GM18909 (cell line): Measurements from ENCODE around the gene RIMBP3C.
"Not testable (repeated sequence)": the region's sequence is repeated elsewhere in the genome, so short reads cannot be mapped to it uniquely, and the experiment has no call there.

Experiments used
- ATAC-seq: cut with Tn5 transposase; IDR thresholded peaks from one replicate; pipeline ENCODE4 v1.9.1; 2021; ENCODE audit warnings: mild to moderate bottlenecking; ENCODE audit not compliant: unreplicated experiment, poor library complexity

RIMBP3C gene

DNA sequence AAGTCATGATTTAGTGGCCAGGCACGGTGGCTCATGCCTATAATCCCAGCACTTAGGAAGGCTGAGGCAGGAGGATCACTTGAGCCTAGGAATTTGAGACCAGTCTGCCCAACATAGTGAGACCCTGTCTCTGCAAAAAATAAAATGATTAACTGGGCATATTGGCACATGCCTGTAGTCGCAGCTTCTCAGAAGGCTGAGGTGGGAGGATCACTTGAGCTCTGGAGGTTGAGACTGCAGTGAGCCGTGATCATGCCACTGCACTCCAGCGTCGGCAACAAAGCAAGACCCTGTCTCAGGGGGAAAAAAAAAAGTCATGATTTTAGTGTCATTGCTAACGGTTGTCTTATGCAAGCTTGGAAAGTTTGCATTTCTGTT, 28.2 kb upstream of the RIMBP3C start:
- no peak for ATAC-seq

DNA sequence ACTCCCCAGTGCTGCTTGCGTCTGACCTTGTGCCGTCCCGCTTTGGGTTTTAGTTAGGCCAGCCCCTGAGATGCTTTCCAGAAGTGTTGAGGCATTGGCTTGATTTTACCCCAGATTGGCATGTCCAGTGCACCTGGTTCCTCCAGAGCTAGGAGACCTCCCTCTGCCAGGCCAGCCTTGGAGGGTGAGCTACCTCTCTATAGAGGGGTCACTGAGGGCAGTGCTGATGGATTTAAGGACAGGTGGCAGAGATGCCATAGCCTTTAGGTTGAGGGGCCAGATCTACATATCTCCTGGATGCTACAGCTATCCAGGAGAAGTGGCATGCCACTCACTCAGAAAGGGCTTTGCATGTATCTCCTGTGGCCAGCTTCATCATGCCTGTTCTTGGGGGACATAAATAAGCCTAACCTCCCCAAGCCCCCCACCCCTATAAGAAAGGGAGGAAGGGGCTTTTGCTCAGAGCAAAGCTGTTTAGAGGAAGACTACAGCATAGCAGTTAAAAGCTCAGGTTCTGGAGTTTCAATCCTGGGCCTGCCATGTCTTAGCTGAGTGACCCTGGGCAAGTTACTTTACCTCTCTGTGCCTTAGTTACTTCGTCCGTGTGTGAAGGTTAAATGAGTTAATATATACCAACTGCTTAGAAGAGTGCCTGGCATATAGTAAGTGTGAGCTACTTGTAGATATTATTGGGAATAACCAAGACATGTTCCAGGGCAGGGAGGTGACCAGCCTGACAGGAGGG, 22.7 kb upstream of the RIMBP3C start:
- ATAC-seq = no peak

- no peak for ATAC-seq
Measured at GRCh38 chr22:21573293-21573734, 22.1 kb upstream of the RIMBP3C start.

- no peak for ATAC-seq
Measured at GRCh38 chr22:21571679-21572078, 20.4 kb upstream of the RIMBP3C start.

DNA sequence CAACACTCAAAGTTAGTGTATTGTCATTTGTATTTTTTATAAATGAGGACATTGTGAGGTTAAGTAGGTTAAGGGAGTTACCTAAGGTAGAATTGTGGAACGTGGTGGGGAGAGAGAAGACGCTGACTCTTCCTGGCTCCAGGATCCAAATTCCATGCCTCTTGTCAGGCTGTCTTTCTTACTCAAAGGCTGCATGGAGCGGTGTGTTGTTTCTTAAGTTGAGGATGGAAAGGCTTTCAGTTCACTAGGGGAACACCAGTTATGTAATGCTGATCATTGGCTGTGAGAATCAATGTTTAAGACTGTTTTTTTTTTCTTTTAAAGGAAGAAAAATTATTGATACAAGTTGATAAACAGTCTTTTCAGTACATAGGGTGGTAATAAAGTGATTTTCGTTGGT, 19.1 kb upstream of the RIMBP3C start:
- no peak for ATAC-seq

DNA sequence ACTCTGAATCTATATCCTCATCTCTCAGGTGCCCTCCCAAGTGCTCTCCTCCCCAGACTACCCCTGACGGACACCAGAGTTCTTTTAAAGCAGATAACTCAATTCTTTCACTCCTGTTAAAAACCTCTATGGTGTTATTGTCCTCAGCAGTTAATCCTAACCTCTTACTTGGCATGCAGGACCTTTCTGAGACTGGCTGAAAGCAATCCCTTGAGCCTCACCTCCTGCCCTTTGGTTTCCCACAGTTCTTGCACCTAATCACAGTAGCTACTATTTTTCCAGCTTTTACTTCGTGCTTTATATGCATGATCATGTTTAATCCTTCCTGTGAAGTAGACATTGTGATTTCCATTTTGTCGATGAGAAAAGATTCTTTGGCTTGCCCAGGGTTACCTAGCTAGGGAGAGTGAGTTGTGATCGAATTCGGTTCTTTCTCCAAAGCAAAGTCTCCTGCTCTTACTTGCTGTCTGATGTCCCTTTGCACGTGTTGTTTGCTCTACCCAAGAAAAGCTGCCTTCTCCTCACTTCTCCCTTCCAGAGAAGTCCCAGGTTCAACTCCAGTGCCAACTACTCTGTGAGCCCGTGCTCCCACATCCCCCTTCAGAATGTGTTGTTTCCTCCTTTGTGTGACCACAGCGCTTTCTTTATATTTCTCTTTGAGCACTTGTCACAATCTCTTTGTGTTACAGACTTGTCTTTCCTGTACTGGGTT, 18.4 kb upstream of the RIMBP3C start:
- no peak for ATAC-seq

DNA sequence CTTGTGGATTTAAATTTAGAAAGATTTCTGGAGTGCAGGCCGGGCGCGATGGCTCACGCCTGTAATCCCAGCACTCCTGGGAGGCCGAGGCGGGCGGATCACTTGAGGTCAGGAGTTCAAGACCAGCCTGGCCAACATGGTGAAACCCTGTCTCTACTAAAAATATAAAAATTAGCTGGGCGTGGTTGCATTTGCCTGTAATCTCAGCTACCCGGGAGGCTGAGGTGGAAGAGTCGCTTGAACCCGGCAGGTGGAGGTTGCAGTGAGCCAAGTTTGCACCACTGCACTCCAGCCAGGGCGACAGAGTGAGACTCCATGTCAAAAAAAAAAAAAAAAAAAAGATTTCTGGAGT, 17.8 kb upstream of the RIMBP3C start:
- not testable (repeated sequence) for ATAC-seq

DNA sequence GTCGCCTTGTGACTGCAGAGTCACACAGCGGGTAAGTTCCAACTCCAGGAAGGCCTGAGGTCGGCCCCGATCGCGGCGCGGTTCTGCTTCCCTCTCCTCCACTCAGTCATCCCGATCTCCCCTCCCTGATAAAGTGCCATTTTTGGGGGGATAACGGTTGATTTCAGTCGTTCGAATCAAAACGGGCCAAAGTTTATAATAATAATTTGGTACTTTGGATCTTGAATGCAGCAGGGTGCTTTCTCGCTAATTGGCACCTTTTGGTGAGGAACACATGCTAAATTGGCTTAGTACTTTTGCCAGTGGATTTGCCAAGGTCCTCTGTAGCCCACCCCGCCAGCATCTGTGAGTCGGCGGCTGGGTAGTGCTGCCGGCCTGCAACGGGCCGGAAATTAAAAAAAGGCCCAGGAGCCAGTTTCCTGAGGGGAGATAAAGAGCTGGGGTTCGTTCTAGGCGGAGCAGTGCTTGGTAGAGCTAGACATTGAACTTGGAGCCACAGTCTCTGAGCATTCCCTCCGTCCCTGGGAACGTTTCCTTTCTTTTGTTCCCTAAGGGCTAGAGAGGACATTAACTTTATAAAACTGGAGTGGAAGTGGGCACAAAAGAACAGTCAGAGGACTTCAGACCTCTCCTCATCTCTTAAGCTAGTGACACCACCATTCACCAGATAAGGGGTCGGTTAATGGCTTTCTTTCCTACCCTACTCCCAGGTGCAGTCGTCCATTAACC, 17.2 kb upstream of the RIMBP3C start:
- peak; percentile 11 for ATAC-seq

- peak; percentile 56 for ATAC-seq
Measured at GRCh38 chr22:21567456-21568346, 16.4 kb upstream of the RIMBP3C start, which contains the start of gene UBE2L3. TSS of gene UBE2L3 (plus strand) at chr22:21567714. CDS start at chr22:21567745, 31 bp downstream.

DNA sequence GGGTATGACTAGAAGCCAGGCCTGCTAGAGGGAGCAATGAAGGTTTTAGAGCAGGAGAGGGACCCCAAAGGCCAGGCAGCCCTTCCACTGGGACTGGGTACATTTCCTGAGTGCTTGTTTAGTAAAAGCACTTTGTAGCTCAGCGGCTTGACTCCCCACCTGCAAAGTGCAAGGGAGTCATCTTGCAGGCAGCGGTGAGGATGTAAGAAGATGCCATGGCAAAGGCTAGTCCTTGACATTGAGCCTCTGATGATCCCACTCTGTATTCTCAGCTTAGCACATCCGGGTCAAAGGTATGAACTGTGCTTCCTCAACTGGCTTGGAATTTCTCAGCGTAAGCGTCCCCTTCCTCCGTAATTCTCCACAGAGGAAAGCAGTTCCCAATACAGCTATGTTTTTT, 13.2 kb upstream of the RIMBP3C start:
- no peak for ATAC-seq

DNA sequence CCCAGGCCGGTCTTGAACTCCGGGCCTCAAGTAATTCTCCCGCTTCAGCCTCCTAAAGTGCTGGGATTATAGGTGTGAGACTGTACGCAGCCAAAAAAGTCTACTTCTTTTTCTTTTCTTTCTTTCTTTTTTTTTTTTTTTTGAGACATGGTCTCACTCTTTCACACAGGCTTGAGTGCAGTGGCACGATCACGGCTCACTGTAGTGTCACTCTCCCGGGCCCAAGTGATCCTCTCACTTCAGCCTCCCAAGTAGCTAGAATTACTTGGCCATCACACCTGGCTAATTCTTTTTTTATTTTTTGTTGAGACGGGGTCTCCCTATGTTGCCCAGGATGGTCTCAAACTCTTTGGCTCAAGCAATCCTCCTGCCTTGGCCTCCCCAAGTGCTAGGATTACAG, 12.7 kb upstream of the RIMBP3C start:
- no peak for ATAC-seq

DNA sequence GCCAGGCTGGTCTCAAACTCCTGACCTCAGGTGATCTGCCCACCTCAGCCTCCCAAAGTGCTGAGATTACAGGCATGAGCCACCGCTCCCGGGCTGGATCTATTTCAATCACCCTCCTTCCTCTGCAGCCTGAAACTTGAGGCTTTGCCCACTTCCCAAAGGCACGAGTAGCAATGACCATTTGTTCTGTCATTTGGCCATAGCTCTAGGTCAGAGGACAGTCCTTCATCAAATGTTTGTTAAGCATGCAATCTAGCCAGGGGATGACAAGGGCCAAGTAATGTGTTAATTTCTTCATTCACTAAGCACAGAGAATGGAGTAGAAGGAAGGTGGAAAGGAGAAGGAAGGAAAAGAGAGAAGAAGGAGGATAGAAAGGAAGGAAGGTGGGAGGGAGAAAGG, 9.4 kb upstream of the RIMBP3C start:
- ATAC-seq = not testable (repeated sequence)

GRCh38 chr22:21559345-21560125, 8.3 kb upstream of the RIMBP3C start:
- ATAC-seq = not testable (repeated sequence)

- not testable (repeated sequence) for ATAC-seq
Measured at GRCh38 chr22:21550678-21551047, 598 bp downstream of the RIMBP3C start.

- ATAC-seq = not testable (repeated sequence)
Measured at GRCh38 chr22:21550008-21550677, 1.1 kb downstream of the RIMBP3C start.

DNA sequence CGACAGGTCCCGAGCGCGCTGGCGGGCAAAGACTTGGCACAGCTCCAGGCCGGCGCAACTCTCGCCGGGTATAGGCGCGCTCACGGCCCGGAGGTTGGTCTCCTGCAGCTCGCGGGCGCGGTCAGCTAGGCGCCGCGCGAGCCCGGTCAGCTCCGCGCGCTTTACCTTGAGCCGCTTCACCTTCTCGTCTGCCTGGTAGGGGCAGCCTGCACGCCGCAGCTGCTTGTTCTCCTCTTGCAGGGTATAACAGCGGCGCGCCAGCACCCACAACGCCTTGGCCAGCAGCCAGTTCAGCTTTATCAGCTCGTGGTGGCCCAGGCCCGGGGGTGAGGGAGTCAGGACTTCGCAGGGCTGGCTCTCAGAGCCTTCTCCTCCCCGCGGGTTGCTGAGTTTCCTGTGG, 1.7 kb downstream of the RIMBP3C start:
- ATAC-seq = not testable (repeated sequence)

- ATAC-seq = not testable (repeated sequence)
Measured at GRCh38 chr22:21544432-21545322, 6.6 kb downstream of the RIMBP3C start.

GRCh38 chr22:21539862-21540261, 11.4 kb downstream of the RIMBP3C start:
- not testable (repeated sequence) for ATAC-seq
